Body of pancreas (tissue), 4 donors: ENCODE data around the gene ANKRD66.

Experiments used
- POLR2A ChIP-seq, 3 donors: fragments of 450-650 bp; IDR thresholded peaks; one replicate each; pipeline ENCODE4 v1.6.1; 2016; ENCODE audit warnings: antibody characterized with exemption in 3 of 3, mild to moderate bottlenecking in 2 of 3
- TF ChIP-seq, protein P1 (sequence below), 7 experiments: fragments of 450-650 bp in 4 of 7; fragments of 200-600 bp in 3 of 7; sonication (generic) in 3 of 7; IDR thresholded peaks; one replicate each; pipeline ENCODE4 v1.5.1; 2016 to 2019; ENCODE audit warnings: antibody characterized with exemption in 7 of 7

DNA sequence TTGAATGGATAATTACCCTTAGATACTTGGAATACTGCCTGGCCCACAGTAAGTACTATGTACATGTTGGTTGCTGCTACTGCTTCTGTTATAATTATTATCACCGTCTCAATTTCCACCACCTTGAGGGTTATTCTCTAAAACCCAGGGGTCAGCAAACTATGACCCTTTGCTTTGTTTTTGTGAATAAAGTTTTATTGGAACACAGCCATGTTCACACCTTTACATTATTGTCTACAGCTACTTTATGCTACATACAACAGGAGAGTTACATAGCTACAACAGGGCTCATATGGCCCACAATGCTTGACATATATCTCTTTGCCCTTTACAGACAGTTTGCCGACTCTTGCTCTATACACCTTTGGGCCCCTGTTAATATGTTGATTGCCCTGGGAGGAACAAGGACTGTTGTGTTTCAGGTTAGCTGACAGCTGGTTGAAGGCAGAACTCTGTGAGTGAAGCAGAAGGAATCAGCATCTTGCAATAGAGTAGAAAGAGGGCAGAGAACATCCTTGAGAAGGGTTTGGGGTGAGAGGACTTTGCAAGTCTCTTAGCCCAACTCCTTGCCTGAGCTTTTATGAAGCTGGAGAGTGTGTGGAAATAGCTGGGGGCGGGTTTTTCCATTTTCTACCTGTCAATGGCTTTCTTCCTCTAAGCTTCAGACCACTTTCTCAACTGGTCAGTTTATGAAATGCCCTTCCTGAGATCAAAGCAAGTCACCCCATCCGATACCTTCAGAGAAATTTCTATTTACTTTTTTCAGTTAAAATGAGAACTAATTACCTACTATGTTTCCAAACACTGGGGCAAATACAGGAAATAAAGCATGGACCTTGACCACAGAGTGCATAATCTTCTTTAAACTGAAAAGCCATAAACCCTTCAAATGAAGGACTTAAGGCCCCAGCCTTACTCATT is 43.0 kb downstream of the ANKRD66 start:
- TF ChIP-seq, protein P1, sequence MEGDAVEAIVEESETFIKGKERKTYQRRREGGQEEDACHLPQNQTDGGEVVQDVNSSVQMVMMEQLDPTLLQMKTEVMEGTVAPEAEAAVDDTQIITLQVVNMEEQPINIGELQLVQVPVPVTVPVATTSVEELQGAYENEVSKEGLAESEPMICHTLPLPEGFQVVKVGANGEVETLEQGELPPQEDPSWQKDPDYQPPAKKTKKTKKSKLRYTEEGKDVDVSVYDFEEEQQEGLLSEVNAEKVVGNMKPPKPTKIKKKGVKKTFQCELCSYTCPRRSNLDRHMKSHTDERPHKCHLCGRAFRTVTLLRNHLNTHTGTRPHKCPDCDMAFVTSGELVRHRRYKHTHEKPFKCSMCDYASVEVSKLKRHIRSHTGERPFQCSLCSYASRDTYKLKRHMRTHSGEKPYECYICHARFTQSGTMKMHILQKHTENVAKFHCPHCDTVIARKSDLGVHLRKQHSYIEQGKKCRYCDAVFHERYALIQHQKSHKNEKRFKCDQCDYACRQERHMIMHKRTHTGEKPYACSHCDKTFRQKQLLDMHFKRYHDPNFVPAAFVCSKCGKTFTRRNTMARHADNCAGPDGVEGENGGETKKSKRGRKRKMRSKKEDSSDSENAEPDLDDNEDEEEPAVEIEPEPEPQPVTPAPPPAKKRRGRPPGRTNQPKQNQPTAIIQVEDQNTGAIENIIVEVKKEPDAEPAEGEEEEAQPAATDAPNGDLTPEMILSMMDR (IDR thresholded peaks at IDR 0.05), result no peak
- TF ChIP-seq POLR2A (IDR thresholded peaks at IDR 0.05), result no peak
